K562 (cell line): ENCODE data around the gene RMP24.

ENCODE experiments used
- ATAC-seq: fragments of 200-7000 bp; cut with Tn5 transposase; 3 replicates; pipeline ENCODE4 v1.9.1; 2020; ENCODE audit warnings: moderate library complexity
- BruUV-seq: library from RNA; stranded (reverse); fragments of 400-500 nt; replicated peaks from 2 replicates; lab custom pipeline; 2021; lab: Mats Ljungman, UMichigan
- CTCF ChIA-PET: fragments of 300-600 bp; formaldehyde crosslinking; extraction: SDS; loops from one replicate; lab custom pipeline; 2021; ENCODE audit warnings: low intra/inter-chr PET ratio; lab: Yijun Ruan, JAX
- POLR2A ChIA-PET: fragments of 300-600, 350-650 bp; sonication (Branson Sonifier 250); formaldehyde crosslinking; extraction: SDS; loops from one replicate; lab custom pipeline; 2021; ENCODE audit warnings: antibody characterized with exemption, inconsistent platforms; lab: Yijun Ruan, JAX
- DNase-seq, 4 experiments: peaks; one replicate each; pipeline versions ENCODE4 v3.0.0 to v3.0.0-alpha.2; 2011 to 2018; ENCODE audit warnings: low spot score in 3 of 4, mixed read lengths in 3 of 4; ENCODE audit errors: extremely low read depth in 1 of 4
- FAIRE-seq: peaks from 2 replicates; lab custom pipeline; 2011; peaks lifted over from hg19 to GRCh38; lab: Jason Lieb, UNC
- H2AFZ ChIP-seq: 2 replicates; pipeline ENCODE4 v1.6.0; 2011; ENCODE audit warnings: low read depth, low read length, control low read depth, inconsistent platforms
- H3K27ac ChIP-seq: fragments of 200-600 bp; 3 replicates; pipeline ENCODE4 v1.8.0; 2011; ENCODE audit warnings: low read depth, mild to moderate bottlenecking, control low read depth, inconsistent platforms, low read length, moderate library complexity, mixed read lengths; ENCODE audit errors: extremely low read depth
- H3K27me3 ChIP-seq, 2 experiments: fragments of 300-600 bp in 1 of 2; 2 replicates in 1 of 2; 3 replicates in 1 of 2; pipeline versions ENCODE4 v1.6.0 to v1.8.0; 2011; ENCODE audit warnings: inconsistent platforms in 2 of 2, low read length in 2 of 2, mild to moderate bottlenecking in 1 of 2, mixed read lengths in 1 of 2, moderate library complexity in 1 of 2; ENCODE audit not compliant: control insufficient read depth in 2 of 2, insufficient read depth in 2 of 2
- H3K36me3 ChIP-seq: fragments of 300-600 bp; 3 replicates; pipeline ENCODE4 v1.8.0; 2011; ENCODE audit warnings: mild to moderate bottlenecking, low read length, inconsistent platforms; ENCODE audit not compliant: control insufficient read depth, insufficient read depth
- H3K4me1 ChIP-seq, 2 experiments: fragments of 200-600 bp in 1 of 2; replicated peaks in 1 of 2; 2 replicates in 1 of 2; 3 replicates in 1 of 2; pipeline versions ENCODE4 v1.5.1 to v1.8.0; 2011; ENCODE audit warnings: inconsistent platforms in 2 of 2, low read length in 2 of 2, mild to moderate bottlenecking in 1 of 2, mixed read lengths in 1 of 2, moderate library complexity in 1 of 2; ENCODE audit not compliant: control insufficient read depth in 2 of 2, insufficient read depth in 2 of 2
- H3K4me2 ChIP-seq: 2 replicates; pipeline ENCODE4 v1.6.1; 2011; ENCODE audit warnings: low read length, control low read depth, inconsistent platforms, mixed read lengths; ENCODE audit not compliant: insufficient read depth
- H3K4me3 ChIP-seq: fragments of 200-600 bp; sonication (generic), shearing (Covaris generic); 2 replicates; pipeline ENCODE4 v1.5.1; 2016; ENCODE audit warnings: control low read depth, inconsistent platforms
- H3K79me2 ChIP-seq: fragments of 200-600 bp; 3 replicates; pipeline ENCODE4 v1.8.0; 2011; ENCODE audit warnings: low read length, inconsistent platforms; ENCODE audit not compliant: control insufficient read depth, insufficient read depth
- H3K9ac ChIP-seq, 2 experiments: 2 replicates each; pipeline versions ENCODE4 v1.6.0 to v1.6.1; 2011; ENCODE audit warnings: low read depth in 2 of 2, low read length in 2 of 2, control low read depth in 1 of 2, inconsistent platforms in 1 of 2, mild to moderate bottlenecking in 1 of 2, mixed read lengths in 1 of 2; ENCODE audit not compliant: insufficient read depth in 1 of 2
- H3K9me1 ChIP-seq: one replicate; pipeline ENCODE4 v1.6.0; 2011; ENCODE audit warnings: inconsistent platforms, mild to moderate bottlenecking, low read length, moderate library complexity; ENCODE audit not compliant: control insufficient read depth, insufficient read depth
- H3K9me3 ChIP-seq: replicated peaks from 2 replicates; pipeline ENCODE4 v1.5.1; 2011; ENCODE audit warnings: low read depth, low read length, inconsistent platforms; ENCODE audit not compliant: control insufficient read depth, insufficient read depth
- H4K20me1 ChIP-seq: replicated peaks from 2 replicates; pipeline ENCODE4 v1.6.1; 2011; ENCODE audit warnings: low read length, inconsistent platforms, mixed read lengths; ENCODE audit not compliant: control insufficient read depth, insufficient read depth
- C11orf30 ChIP-seq: fragments of 450-650 bp; IDR thresholded peaks from 2 replicates; pipeline ENCODE4 v1.6.1; 2016; ENCODE audit warnings: low read depth, mild to moderate bottlenecking
- CEBPB ChIP-seq: fragments of 450-650 bp; IDR thresholded peaks from 2 replicates; pipeline ENCODE4 v1.6.1; 2016; ENCODE audit warnings: missing genetic modification characterization, missing compliant biosample characterization
- MAFF ChIP-seq: IDR thresholded peaks from 2 replicates; pipeline ENCODE4 v1.6.1; 2012; ENCODE audit warnings: low read length, improper control_type of control experiment
- MAFG ChIP-seq: fragments of 450-650 bp; conservative IDR thresholded peaks from 2 replicates; pipeline ENCODE4 v1.6.1; 2016; ENCODE audit warnings: missing genetic modification characterization, missing compliant biosample characterization
- MAFK ChIP-seq: IDR thresholded peaks from 2 replicates; pipeline ENCODE4 v1.6.1; 2011; ENCODE audit warnings: low read length, improper control_type of control experiment
- NFE2 ChIP-seq: IDR thresholded peaks from 2 replicates; pipeline ENCODE4 v1.6.1; 2014; ENCODE audit warnings: antibody characterized with exemption, low read depth
- POLR3A ChIP-seq: IDR thresholded peaks from 2 replicates; pipeline ENCODE4 v1.6.1; 2011; ENCODE audit warnings: borderline replicate concordance, mild to moderate bottlenecking, moderate library complexity; ENCODE audit not compliant: insufficient read length, insufficient read depth; ENCODE audit errors: extremely low read depth
- POU5F1 ChIP-seq: fragments of 150-350 bp; IDR thresholded peaks from 2 replicates; pipeline ENCODE4 v1.6.1; 2014; ENCODE audit warnings: borderline replicate concordance, low read length, low read depth, mild to moderate bottlenecking; ENCODE audit not compliant: partially characterized antibody
- SREBF1 ChIP-seq: fragments of 150-350 bp; IDR thresholded peaks from 2 replicates; pipeline ENCODE4 v1.6.1; 2014; ENCODE audit warnings: antibody characterized with exemption, low read depth, low read length, borderline replicate concordance
- U2AF2 ChIP-seq: fragments of 200-400 bp; formaldehyde crosslinking; optimal IDR thresholded peaks from 2 replicates; pipeline ENCODE3; 2017; ENCODE audit warnings: low read depth, mild to moderate bottlenecking, low read length
- ZNF316 ChIP-seq: fragments of 450-650 bp; IDR thresholded peaks from 2 replicates; pipeline ENCODE4 v1.6.1; 2016
- ZNF444 ChIP-seq: fragments of 250-450 bp; sonication (Bioruptor Pico); IDR thresholded peaks from 2 replicates; pipeline ENCODE4 v1.4.0; 2020; ENCODE audit warnings: mild to moderate bottlenecking, moderate library complexity
- WGBS: fragments of 100-300 bp; shearing (Covaris generic); methylation state at CpG from one replicate; pipeline ENCODE4 v1.1.6; 2016; ENCODE audit warnings: low coverage, mixed read lengths; ENCODE audit not compliant: insufficient coverage; ENCODE audit errors: missing lambda C conversion rate; 5-methylcytosine and 5-hydroxymethylcytosine counted together
- in situ Hi-C: fragments of 300-500 bp; cut with MboI; formaldehyde crosslinking; loops from 4 replicates; pipeline ENCODE4 v1.15.0; 2018; ENCODE audit warnings: inconsistent platforms, mixed read lengths
- intact Hi-C: fragments of 100-400 bp; cut with micrococcal nuclease; formaldehyde crosslinking; loops from 2 replicates; pipeline ENCODE4 v1.14.2; 2022
- TF ChIP-seq, protein P1 (sequence below): fragments of 250-450 bp; sonication (Bioruptor Pico); IDR thresholded peaks from 2 replicates; pipeline ENCODE4 v1.5.0; 2021; ENCODE audit warnings: mild to moderate bottlenecking, borderline replicate concordance

The RMP24 gene

DNA sequence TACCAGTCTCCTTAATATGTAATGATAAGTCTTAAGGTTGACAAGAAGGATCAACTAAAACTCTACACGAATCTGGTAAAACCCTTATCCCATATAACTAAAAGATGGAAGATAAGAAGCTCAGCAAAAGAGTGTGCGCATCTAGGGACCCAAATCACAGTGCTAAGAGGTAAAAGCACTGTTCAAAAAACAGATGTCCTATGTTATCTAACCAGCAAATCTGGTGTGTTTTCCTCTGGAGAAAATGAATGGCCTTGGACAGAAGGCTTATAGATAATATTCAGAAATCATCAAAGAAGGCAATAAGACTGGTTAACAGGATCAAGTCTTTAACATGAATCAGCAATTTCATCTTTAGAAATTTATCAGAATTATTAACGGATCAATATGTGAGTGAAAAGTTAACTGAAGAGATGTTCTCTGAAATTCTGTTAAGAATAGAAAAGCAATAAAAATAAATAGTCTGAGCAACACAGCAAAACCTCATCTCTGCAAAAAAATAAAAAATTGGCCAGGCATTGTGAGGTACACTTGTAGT is 47.8 kb downstream of the RMP24 start:
- Histone ChIP-seq H3K9ac (no peak overlapping the region), H3K27me3 (no peaks in the 10 kb centered on the region), H3K4me3 (no peak overlapping the region), H4K20me1 (no peaks in the 10 kb centered on the region), H3K9me1 (no peaks in the 10 kb centered on the region), H3K36me3 (peaks cover 13% of the 10 kb centered on the region; the same call in 2 of the 3 replicates), H3K27ac (no peak overlapping the region), H2AFZ (no peak overlapping the region), H3K4me1 (no peaks in the 10 kb centered on the region), H3K9me3 (no peaks in the 10 kb centered on the region), H3K79me2 (no peaks in the 10 kb centered on the region), H3K4me2 (no peak overlapping the region)
- POLR2A ChIA-PET, result no interaction called here
- DNase-seq (no peak), FAIRE-seq (no peak), ATAC-seq (no peak)
- in situ Hi-C loops (loop anchor here (5.0 kb wide), 1 partner anchor 262 kb away; no protein-coding TSS in a partner anchor), intact Hi-C loops (no loop called here)
- CTCF ChIA-PET, result no interaction called here
- TF ChIP-seq MAFG (tag), result peak; percentile 74
- TF ChIP-seq NFE2, result no peak
- no peak for TF ChIP-seq U2AF2
- TF ChIP-seq ZNF444 (CRISPR knock-in tag), result no peak
- TF ChIP-seq, protein P1, sequence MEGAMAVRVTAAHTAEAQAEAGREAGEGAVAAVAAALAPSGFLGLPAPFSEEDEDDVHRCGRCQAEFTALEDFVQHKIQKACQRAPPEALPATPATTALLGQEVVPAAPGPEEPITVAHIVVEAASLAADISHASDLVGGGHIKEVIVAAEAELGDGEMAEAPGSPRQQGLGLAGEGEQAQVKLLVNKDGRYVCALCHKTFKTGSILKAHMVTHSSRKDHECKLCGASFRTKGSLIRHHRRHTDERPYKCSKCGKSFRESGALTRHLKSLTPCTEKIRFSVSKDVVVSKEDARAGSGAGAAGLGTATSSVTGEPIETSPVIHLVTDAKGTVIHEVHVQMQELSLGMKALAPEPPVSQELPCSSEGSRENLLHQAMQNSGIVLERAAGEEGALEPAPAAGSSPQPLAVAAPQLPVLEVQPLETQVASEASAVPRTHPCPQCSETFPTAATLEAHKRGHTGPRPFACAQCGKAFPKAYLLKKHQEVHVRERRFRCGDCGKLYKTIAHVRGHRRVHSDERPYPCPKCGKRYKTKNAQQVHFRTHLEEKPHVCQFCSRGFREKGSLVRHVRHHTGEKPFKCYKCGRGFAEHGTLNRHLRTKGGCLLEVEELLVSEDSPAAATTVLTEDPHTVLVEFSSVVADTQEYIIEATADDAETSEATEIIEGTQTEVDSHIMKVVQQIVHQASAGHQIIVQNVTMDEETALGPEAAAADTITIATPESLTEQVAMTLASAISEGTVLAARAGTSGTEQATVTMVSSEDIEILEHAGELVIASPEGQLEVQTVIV (CRISPR knock-in tag), result no peak
- peak; percentile 45 for TF ChIP-seq MAFF
- peak; percentile 63 for TF ChIP-seq C11orf30
- TF ChIP-seq ZNF316, result peak; percentile 80
- TF ChIP-seq POU5F1, result no peak
- no peak for TF ChIP-seq POLR3A
- TF ChIP-seq SREBF1, result no peak
- TF ChIP-seq MAFK, result peak; percentile 11; the same call in 1 of the 2 replicates
- no peak for TF ChIP-seq CEBPB (tag)
- BruUV-seq, result no TSS peak
- 57% methylated on average over 3 of the region's 3 CpGs for WGBS
